NCI-H1694 (cell line): ENCODE data around the gene LY6G6C.

Source experiments
- DNase-seq: peaks from one replicate; lab custom pipeline; 2025; lab: John Stamatoyannopoulos, UW

The LY6G6C gene

DNA sequence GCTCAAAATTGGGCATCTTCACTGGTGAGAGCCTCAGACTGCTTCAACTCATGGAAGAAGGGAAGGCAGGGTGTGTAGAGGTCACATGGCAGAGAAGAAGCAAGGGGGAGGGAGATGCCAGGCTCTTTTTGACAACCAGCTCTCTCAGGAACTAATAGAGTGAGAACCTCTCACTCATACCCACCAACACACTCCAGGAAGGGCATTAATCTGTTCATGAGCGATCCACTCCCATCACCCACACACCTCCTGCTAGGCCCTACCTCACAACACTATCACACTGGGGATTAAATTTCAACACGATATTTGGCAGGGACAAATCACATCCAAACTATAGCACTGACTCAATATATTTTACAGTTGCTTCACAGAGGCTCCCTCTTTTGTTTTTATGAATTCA is 20.3 kb upstream of the LY6G6C start:
- DNase-seq = no peak

DNA sequence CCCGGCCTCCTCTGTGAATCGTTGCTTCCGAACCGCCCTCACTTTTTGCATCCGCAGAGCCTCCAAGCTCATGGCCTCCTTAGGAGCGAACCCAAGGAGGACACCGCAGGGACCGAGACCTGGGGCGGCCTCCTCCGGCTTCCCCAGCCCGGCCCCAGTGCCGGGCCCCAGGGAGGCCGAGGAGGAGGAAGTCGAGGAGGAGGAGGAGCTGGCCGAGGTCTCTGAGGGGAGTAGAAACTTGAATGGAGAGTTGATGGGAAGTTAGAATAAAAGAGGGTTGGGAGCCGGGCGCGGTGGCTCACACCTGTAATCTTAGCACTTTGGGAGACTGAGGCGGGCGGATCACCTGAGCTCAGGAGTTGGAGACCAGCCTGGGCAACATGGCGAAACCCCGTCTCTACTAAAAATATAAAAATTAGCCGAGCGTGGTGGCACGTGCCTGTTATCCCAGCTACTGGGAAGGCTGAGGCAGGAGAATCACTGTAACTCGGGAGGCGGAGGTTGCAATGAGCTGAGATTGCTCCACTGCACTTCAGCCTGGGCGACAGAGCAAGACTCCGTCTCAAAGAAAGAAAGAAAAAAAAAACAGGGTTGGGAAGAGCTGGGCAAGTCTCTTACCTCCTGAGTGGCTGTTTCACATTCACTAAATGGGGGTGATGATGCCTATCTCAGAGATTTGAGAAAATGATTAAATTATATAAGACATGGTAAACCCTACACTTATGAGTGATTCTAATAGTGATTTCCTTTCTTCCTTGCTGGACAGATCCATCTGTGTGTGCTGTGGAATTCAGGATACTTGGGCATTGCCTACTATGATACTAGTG is 19.1 kb upstream of the LY6G6C start:
- DNase-seq = no peak

DNA sequence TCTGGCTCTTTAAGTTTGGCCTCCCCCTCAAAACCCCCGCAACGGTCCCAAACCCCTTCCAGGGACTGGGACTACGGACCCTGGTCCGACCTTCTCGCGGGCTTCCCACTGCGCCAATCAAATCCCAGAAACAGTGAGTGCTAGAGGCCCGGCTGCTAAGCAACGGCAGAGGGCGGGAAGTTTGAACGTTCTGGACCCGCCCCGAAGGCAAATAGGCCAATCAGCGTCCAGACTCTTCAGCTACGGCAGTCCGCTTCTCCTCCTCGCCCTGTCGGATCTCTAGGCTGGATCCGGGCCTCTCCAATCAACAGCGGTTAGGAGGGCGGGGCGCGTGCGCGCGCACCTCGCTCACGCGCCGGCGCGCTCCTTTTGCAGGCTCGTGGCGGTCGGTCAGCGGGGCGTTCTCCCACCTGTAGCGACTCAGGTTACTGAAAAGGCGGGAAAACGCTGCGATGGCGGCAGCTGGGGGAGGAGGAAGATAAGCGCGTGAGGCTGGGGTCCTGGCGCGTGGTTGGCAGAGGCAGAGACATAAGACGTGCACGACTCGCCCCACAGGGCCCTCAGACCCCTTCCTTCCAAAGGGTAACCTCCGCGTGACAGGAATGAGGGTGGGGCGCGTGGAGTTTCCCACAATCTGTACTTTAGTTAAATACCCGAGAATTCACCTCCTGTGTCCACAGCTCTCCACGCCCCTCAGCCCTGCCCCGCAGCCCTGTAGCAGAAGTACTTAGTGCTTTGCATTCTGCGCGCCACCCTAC is 18.3 kb upstream of the LY6G6C start, which contains the start of gene MSH5:
TSS of gene MSH5 (plus strand) at position 367 of the 758 bp plus-strand sequence. CDS start 462 bp downstream, outside the sequence.
- peak; percentile 98 for DNase-seq

DNA sequence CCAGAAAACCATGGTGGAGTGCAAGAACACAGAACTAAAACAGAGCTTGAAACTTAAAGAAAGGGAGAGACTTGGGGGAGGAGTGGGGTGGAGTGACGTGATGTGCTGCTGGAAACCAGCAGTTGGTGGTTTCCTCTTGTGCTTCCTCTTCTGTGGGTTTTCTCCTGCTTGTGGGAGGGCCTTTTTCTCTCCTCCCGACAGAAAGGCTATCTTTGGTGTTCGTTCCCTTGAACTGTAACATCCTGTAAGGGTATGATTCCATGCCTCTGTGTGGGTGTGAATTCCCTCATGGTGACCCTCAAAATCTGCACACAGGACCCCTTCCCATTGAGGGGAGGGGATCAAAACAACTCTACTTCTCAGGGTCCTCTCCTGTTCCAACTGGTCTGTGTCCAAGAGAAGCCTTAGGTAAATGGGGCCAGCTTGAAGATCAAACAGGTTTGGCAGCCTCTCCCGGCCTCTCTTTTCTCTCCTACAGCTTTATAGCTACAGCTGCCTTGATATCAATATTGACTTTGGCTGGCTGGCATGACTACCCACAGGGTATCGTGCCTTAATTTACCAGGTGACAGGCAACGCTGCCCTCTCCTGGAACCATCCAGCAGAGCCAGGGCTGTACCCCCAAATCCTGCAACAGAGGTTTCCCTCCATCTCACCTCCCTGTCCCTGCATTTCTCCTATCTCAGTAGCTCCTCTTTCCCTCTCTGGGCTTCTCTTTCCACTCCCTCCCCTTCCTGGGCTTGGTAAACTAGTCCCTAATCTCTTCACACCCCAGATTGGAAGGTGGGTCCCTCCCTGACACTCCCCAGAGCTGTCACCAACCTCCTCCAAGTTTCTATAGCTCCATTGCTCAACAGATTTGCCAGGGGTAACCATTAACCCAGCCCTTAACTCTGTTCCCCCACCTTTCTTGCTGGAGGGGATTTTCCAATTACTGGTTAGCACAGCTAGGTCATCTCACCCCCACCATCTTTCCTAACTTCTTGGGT is 16.7 kb upstream of the LY6G6C start:
- no peak for DNase-seq

DNA sequence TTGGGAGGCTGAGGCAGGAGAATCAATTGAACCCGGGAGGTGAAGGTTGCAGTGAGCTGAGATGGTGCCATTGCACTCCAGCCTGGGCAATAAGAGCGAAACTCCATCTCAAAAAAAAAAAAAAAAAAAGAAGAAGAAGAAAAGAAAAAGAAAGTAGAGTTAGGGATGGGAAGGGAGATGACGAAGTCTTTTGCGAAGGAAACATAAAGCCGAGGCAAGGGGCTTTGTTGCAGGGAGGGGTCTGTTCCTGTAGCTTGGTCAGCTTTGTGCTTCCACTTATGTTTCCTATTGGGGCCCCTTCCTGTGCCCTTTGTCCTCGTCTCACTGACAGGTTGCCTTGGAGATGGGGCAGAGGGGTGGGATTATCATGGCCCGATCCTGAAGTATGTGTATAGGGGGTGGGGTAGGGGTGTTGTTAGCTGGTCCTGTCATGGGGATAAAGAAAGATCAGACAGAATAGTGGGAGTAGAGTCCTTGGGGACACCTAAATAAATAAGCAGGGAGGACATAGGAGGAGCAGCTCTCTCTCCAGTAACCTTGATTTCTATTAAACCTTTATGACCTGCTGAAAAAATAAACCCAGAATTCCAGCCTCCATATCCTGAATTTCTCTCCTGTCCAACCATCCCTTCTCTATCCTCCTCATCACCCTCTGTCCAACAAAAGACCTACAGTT is 15.9 kb upstream of the LY6G6C start:
- DNase-seq = no peak

DNA sequence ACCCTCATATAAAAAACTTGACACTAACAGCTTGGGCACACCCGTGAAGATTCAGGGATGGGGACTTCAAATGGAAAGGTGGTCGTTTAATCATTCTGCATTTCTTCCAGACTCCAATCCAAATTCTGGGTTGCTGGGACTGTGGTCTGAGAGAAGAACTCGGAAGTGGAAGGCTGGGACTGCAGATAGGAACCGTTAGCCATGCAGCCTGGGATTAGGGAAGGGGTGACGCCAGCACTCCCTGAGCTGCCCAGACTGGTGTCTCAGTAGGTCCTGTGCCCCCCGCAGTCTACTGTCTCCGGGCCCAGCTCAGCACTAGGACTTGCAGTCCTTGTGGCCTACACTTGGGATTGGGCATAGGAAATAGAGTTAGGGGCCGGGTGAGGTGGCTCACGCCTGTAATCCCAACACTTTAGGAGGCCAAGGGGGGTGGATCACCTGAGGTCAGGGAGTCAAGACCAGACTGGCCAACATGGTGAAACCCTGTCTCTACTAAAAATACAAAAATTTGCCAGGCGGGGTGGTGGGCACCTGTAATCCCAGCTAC is 15.3 kb upstream of the LY6G6C start:
- no peak for DNase-seq

DNA sequence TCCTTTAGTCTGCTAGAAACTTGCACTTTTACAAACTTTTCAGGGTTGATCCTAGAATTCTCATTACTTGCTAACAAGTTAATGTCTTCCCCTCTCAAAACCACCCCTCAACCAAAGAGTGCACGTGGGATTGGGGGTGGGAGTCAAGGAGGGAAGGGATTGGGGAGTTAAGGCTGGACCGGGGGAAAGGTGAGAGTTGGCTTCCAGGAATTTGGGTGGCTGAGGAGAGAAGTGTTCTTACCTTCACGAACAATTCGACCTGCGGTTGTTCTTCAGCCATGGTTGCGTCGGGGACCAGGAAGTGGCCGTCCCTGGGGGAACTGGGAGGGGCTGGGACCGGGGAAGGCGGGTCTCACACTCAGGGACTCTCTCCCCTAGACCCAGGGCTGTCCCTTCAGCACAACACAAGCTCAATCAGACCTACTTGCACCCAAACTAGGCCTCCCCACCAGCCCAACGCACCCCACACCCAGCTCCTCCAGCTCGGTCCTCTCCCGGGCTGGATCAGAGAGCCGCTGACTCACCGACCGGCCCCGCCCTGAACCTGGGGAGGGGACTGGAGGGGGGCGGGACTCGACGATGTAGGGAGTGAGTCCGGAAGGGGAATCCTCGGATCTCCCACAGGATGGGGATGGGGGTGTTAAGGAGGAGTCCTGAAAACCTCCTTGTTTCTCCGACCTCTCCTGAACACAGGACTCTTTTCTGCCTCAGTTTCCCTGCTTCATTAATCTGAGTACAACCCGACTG is 14.6 kb upstream of the LY6G6C start, which contains the start of gene CLIC1:
TSS of gene CLIC1 (minus strand) at position 510 of the 747 bp plus-strand sequence. CDS start at position 280, 230 bp downstream.
- peak; percentile 54 for DNase-seq

DNA sequence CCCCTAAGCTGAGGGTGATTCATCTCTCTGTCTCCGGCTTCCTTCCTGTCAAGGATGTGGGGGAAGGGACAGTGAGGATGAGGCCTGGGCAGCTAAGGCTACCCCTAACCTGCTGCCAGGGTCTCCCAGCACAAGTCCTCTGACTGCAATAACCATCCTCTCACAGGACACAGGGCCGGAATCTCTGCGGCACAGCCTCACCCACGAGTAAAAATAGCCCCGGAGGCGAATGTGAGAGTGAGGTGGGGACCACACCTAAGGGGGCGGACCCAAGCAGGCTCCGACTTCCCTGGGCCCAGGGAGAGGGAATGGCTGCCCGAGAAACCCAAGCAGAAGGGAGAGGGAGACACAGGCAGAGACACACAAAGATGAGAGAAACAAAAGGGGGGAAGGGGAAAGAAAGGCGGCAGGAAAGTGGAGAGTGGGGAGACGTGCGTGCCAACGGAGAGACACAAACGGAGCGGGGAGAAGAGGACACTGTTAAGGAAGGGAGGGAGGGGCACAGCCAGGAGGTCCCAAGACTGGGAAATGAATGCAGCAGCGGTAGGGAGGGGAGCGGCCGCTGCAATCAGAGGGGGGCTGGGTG is 13.4 kb upstream of the LY6G6C start:
- no peak for DNase-seq

DNA sequence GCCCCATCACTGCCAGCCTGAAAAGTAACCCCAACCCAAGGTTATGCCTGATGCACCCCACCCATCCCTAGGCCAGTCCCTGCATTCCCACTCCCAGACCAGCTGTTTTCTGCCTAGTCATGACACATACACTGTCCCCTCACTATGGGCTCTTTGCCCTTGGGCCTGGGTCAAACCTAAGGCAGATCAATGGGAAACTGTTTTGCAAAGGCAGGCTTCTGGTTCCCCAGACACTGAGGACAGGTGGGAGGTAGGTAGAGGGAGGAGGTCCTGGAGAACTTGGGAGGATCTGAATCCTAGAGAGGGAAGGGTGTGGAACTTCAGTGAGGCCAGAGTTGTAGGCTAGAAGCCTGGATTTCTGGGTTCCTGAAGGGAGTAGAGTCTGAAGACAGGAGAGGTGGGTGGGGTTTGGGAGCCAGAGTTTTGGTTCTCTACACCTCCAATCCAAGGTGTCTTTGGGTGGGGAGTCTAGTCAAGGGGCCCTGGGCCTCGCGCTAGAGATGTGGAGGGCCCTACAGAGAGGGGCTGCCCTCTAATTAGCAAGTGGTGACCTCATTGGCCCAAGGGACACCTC is 12.8 kb upstream of the LY6G6C start:
- no peak for DNase-seq

DNA sequence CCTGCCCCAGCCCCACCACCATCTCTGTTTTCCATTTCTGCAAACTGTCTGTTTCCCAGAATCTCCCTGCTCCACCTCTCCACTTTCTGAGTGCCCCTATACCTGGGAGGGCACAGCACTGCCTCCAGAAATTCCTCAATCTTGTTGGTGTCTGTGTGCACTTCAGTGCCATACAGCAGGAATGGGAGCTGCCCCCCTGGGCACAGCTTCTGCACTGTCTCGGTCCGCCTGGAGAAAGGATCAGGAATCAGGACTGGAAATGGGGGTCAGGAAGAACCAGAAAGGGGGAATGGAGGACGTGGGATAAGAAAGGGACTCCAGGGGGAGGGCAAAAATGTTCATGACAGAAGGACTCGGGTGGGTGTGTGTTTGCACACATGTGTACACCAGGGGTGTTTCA is 12.2 kb upstream of the LY6G6C start:
- DNase-seq = no peak

DNA sequence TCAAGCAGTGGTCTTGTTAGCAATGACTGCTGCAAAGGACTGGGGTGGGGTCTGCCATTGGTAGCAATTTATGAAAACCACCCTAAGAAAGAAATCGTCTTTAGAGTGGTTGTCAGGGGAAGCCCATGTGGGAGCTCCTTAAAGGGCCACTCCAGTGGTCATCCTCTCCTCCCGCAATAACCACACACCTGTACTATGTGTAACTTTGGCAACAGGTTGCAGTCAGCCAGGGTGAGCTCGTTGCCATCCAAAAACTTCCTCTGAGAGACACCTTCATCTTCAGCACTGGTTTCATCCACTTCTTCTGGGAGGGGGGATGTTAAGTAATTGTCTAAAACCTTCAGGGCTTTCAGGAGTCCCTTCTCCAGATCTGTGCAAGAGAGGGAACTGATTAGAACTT is 10.5 kb upstream of the LY6G6C start:
- no peak for DNase-seq

DNA sequence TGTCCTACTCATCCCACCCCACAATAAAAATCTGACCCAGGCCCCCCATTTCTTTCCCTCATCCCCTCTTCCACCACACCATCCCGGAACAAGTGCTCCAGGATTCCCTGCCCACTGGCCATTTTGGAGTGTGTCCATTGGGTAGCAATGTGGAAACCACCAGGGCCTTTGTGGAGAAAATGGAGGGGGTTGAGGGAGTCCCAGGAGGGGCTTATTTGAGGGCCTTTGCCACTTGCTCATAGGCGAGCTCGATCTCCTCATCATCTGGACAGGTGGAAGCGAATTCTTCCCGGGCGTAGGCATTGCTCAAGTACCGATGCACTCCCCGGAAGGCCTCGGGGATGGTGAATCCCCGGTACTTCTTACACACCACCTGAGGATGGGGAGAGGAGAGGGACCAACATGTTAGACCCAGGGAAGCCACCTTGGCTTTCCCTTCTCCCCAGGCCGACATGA is 9.1 kb upstream of the LY6G6C start:
- DNase-seq = no peak

DNA sequence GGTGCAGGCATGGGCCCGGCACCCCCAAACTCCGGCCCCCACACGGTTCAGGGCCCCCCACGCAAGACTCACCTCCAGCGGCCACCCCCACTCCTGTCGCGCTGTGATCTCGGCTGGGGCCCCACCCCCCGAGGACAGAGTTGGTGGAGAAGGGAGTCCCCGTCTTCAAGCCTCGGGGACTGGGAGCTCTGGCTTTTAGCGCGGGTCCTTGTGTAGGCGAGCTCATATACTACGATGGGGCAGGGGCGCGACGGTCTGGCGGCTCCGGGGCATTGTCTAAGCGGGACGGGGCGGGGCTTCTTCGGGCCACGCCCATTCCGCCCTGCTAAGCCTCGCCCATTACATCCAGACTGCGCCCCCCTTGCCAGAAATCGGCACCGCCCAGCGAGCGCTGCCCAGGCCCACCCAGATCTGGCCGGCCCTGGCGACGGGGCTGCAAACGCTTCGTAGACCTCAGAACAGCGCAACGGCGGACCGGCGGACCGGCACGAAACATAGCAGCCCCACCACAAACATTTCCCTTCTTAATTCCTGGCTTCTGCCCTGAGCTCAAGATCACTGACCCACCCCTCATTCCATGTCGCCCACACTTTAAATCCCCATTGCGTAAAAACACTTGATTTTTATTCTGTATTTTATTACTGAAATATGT is 8.6 kb upstream of the LY6G6C start:
- peak; percentile 38 for DNase-seq

DNA sequence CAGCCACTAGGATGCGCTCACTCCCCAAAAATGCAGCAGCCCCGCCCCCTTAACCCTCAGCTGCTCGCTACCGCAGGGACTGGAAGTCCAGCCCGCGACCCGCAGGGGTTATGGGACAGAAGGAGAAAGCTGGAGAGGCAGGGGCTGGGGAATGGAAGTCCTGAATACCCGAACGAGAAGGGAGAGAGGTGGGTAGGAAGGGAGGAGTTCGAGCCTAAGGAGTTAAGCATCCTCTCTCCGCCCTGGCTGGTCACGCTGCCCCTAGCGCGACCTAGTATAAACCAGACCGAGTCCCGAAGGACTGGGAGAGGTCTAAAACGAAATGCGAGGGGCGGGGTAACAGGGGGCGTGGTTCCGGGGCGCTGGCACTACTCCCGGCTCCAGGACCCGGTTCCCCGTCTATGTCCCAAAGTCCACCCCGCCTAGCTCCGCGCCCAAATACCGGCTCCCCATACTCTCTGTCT is 8.0 kb upstream of the LY6G6C start:
- peak; percentile 50 for DNase-seq

DNA sequence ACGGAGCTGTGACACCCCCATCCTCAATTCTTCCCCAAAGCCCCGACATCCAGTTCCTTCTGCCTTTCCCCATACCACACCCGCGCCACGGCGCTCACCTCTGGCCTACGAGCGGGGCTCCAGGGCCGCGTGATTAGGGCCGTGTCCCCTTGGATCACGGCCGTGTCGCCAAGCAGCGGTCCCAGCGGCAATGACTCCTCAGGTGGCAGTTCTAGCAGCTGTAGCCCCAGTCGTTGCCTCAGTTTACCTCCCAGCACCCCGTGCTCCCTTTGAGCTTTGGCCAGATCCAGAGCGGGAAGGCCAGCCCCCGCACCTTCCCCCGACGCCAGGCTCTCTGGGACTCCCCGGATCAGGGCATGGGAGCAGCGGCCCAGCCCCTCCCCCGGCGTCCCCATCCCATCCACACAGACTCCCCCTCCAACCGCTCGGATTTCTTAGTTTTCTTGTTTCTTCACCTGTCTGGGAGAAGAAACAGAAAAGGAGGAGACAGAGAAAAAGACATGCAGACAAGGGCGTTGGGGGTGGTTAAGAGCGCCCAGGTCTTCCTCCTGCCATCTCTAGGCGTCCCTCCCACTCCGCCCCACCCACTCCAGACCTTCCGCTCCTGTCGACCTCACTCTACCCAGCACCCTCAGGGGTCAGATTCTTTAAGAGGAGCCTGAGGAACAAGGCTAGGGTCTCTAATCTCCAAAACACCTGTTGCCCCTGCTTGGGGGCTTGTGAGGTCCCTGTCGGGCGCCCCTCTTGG is 7.4 kb upstream of the LY6G6C start, which contains the start of gene DDAH2:
TSS of gene DDAH2 (minus strand) at position 533 of the 748 bp plus-strand sequence. CDS start at position 395, 138 bp downstream.
- no peak for DNase-seq

DNA sequence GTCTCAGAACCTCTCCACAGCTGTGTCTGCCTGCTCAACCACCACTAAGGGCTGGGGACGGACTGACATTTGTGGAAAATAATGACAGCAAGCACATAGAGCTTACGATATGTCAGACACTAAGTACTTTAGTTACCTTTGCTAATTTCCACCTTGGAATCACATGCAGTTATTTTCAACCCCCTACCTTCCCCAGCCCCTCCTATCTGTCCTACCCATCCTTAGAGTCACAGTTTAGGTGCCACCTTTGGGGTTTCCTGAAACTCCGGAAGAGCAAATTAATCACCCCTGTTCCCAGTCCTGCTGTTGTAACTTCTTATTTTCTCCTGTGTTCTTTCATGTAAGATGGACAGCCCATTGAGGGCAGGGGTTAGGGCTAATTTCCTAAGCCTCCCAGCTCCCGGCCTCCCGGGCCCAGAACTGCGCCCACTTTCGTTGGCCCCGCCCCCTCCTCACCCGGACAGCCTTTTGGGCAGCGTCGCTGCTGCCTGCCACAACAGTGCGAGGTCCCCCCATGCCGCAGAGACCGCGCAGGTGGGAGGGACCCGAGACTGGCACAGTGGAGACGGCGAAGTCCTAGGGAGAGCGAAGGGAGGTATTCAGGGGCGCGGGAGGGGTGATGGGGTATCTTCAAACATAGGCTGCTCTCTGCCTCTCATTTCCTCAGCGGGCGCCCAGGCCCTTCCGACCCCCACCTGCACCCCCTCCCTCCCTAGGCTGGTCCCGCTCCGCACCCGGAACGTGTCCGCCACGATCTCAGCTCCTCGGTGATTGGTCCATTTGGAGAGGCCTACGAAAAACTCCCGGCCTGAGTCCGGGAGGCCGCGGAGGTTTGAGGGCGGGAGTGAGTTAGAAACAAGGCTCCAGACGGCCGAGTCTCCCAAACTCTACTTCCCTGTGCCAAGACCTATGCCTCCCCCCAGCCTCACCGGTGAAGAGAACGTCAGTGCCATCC is 6.4 kb upstream of the LY6G6C start:
- no peak for DNase-seq
